ENCODE results near the gene ADD2.

DNA sequence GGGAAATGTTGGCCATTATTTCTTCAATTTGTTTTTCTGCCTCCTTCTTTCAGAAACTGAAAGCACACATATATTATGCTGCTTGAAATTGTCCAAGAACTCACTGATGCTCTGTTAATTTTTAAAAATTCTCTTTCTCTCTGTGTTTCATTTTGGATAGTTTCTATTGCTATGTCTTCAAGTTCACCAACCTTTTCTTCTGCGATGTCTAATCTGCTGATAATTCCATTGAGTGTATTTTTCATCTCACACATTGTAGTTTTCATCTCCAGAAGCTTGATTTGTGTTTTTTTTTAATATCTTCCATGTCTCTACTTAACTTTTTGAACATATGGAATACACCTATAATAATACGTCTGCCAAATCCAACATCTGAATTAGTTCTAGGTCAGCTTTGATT, 116.3 kb downstream of the ADD2 start:
- TF ChIP-seq POLR2A (IDR thresholded peaks at IDR 0.05; ENCODE audit: low read length): no peak
- no peak for TF ChIP-seq GATA1 (IDR thresholded peaks at IDR 0.05; ENCODE audit: low read depth, low read length)

Data from erythroblast (primary cell).